Colon (tissue), 2 donors: ENCODE results near the gene SLFN13.
"Not testable (repeated sequence)": the region's sequence is repeated elsewhere in the genome, so short reads cannot be mapped to it uniquely, and the experiment has no call there.

Experiments used
- FAIRE-seq: peaks from 2 replicates; lab custom pipeline; 2012; peaks lifted over from hg19 to GRCh38; lab: Jason Lieb, UNC
- donor health status: control.
- donor health status: control.

SLFN13 gene

DNA sequence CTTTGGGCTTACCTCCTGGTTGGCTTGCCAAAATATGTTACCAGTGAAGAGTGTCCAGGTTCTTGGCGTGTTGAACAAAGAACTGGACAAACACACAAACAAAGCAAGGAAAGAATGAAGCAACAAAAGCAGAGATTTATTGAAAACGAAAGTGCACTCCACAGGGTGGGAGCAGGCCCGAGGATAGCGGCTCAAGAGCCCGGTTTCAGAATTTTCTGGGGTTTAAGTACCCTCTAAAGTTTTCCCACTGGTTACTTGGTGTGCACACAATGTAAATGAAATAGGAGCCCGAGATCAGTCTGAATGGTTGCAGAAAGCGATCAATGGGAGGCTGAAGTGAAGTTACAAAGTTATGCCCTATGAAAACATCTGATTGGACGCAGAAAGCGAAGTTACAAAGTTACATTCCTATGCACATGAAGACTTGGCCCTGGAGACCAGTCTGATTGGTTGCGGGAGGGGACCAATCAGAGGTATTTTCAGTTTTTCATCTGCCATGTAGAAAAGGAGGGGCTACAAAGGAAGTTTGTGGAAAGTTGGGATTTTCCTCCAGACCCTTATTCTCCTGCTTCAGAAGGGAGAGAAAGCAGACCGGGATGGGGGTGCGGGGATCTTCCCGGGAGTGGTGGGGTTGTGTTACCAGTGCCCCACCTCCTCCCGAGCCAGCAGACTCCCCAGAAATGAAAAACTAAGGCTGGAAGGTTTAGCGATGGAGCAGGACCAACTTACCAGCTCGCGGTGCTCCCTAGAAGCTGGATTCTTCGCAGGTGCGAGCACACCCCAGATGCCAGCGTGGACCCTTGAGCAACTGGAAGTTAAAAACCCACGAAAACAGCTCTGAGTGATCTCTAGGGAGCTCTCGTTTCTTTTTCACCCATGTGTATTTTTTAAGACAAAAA, 16.1 kb downstream of the SLFN13 start, which contains the start of gene SLFN12:
TSS of gene SLFN12 (minus strand) at position 325 of the 899 bp plus-strand sequence. CDS start 9,472 bp downstream, outside the sequence.
- FAIRE-seq: no peak

DNA sequence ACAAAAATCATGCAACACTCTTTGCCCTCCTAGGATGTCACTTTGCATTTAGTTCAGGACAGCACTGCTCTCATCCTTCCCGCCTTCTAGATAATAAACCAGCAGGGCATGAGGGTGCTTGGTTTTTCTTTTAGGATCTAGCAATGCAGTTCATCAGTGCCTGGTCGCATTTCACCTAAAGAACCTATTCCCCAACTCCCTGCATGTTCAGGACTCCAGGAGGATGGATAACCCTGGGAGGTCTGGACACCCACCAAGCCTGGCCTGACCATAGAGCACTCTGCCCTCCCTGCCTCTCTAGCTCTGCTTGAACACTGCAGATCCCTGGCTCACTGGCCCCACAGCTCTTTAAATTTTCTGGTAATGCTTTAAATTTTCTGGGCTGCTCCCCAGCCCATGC, 18.9 kb downstream of the SLFN13 start:
- FAIRE-seq: no peak

DNA sequence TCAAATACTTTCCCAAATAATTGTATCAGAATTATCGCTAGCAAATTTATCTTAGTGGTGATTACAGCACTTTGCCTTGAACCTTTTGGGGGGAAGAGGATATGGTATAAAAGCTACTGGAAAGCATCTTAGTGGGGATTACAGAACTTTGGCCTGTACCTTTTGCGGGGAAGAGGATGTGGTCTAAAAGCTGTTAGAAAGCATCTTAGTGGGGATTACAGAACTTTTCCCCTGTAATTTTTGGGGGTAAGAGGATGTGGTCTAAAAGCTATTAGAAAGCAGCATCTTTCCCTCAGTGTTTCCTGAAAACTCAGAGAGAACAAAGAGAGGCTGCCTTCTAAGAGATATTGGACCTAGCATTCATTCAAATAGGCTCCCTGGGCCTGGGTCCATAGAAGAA, 20.3 kb downstream of the SLFN13 start:
- FAIRE-seq: no peak

DNA sequence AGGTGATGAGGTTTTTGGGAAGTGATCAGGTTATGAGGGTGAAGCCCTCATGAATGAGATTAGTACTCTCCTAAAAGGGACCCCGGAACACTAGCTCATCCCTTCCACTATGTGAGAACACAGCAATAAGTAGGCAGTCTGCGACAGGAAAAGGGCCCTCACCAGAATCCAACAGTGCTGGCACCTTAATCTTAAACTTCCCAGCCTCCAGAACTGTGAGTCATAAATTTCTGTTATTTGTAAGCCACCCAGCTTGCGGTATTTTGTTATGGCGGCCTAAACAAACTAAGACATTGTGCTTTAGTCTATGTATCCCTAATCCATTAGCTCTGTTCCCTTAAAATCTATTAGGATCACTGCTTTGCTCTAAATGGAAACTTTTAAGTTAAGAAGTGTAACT, 24.8 kb downstream of the SLFN13 start:
- no peak for FAIRE-seq

DNA sequence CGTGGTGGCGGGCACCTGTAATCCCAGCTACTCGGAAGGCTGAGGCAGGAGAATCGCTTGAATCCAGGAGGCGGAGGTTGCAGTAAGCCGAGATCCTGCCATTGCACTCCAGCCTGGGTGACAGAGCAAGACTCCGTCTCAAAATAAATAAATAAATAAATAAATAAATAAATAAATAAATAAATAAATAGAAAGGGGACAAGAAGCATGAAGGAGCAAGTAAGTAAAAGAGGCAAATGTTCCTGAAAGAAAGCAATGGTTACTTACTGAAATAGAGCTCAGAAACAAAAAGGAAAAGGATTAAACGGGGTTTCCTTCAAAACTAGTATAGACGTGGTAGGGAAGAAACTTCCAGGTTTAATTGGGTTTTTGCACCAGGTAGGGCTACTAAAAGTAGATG, 27.5 kb downstream of the SLFN13 start:
- FAIRE-seq: not testable (repeated sequence)

DNA sequence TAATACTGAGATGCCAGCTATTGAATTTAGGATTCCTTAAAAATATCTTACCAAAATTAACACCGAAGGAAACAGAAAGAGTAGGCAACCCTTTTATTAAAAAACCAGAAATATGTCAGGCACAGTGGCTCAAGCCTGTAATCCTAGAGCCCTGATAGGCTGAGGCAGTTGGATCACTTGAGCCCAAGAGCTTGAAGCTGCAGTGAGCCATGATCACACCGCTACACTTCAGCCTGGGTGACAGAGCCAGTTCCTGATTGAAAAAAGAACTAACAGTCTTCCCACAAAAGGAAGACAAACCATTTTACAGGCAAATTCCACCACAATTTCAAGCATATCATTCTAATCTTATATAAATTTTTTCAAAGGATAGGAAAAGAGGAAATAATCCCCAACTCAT, 31.9 kb downstream of the SLFN13 start:
- no peak for FAIRE-seq

DNA sequence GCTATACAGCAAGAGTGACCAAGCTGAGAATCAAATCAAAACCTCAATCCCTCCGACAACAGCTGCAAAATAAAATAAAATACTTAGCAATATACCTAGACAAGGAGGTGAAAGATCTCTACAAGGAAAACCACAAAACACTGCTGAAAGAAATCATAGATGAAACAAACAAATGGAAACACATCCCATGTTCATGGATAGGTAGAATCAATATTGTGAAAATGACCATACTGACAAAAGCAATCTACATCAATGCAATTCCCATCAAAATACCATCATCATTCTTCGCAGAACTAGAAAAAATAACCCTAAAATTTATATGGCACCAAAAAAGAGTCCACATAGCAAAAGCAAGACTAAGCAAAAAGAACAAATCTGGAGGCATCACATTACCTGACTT, 33.9 kb downstream of the SLFN13 start:
- not testable (repeated sequence) for FAIRE-seq

DNA sequence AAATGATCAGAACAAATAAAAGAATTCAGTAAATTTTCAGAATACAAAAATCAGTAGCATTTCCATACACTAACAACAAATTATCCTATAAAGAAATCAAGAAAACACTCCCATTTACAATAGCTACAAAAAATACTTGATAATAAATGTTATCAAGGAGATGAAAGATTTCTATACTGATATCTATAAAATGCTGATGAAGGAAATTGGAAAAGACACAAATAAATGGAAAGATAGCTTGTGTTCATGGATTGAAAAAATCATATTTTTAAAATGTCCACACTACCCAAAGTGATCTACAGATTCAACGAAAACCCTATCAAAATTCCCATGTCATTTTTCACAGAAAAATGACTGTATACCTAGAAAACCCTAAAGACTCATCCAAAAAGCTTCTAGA, 34.3 kb downstream of the SLFN13 start:
- peak; percentile 75 for FAIRE-seq

DNA sequence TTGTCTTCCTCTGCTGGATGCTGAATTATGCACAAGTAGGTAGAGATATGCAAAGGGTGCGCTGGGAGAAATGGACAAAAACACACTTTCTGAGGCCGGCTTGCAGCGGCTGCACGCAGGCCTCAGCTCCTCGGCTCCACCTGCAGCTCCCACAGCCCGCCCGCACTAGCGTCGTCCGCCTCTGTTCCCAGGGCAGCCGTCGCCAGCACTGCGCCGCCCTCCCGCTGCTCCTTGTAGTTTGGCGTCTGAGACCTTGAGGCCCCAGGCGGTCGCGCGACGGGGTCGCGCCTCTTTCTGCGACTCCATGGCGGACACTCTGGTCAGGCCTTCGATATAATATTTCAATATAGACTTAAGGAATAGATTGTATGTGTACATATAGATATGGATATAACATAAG, 41.0 kb downstream of the SLFN13 start:
- FAIRE-seq: no peak

DNA sequence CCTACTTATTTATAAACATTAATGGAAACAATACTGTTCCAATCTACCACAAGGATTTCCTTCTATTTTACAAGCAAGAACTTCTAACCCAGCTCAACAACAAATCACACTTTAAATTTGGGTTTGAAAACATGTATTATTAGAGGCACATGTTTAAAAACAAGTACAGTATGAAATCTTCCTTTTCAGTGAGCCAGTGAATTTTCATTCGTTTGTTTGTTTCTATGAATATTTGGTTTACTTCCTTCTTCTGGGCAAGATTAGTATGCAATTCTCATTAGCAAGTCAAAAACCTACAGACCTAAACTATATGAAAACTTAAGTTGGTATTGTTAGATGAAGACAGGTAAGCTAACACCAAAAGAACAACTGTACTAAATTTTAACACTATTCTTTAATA, 42.0 kb downstream of the SLFN13 start:
- FAIRE-seq: no peak

DNA sequence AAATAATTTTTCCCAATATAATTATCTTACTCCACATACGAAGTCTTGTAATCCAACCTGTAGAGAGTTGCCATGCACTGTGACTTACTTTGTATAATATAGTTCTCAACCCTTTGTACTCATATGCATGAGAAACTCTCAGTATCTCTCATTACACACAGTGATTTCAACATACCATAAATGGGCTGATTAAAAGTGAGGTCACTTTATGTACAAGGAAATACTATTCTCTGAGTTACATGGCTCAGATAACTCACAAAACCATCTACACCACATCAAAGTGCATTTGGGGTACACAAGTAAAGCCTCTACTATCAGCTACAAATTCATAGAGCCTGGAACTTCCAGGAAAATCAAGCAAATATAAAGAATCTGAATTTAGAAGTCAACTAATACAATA, 44.2 kb downstream of the SLFN13 start:
- FAIRE-seq: no peak

DNA sequence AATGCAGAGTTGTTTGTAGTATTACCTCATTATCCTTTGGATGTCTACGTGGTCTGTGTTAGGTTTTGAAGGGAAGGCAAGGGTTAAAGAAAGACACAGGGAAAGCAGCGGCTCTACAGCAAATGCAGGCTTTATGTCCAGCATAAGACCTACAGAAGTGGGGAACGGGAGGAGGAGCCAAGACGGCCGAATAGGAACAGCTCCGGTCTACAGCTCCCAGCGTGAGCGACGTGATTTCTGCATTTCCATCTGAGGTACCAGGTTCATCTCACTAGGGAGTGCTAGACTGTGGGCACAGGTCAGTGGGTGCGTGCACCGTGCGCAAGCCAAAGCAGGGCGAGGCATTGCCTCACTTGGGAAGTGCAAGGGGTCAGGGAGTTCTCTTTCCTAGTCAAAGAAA, 54.8 kb downstream of the SLFN13 start:
- not testable (repeated sequence) for FAIRE-seq

DNA sequence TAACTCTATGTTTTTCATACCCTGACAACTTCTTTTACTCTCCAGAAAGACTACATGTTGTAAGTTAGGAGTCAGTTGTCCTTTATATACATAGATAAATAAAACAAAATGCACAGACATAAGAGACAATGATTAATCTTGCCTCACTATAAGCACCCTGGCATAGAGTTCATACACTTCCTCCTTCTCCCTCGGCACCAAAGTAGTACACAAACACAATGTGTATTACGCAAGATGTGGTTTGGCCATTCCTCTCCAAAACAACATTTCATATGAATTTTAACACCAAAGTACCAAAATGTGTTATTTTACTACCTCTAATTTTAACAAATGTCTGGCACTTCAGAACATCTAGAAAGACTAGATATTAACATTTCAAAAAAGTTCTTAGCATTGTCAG, 57.9 kb downstream of the SLFN13 start:
- no peak for FAIRE-seq

DNA sequence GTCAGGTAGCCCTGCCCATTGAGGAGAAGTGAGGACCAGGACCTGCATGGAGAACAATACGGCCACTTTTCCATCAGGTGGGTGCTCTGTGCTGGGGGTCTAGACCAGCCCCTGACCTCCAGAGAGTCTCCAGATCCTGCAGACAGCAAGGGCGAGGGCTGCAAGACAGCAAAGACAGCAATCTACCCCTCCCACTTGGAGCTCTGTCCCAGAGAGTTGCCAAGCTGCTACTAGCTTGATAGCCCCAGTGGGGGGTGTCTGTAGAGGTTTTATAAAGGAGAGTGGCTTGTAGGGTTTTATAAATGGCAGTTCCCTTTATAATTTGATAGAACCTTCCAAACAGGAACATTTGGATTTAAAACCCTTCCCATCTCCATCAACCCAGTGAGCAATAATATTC, 58.4 kb downstream of the SLFN13 start:
- FAIRE-seq: no peak

DNA sequence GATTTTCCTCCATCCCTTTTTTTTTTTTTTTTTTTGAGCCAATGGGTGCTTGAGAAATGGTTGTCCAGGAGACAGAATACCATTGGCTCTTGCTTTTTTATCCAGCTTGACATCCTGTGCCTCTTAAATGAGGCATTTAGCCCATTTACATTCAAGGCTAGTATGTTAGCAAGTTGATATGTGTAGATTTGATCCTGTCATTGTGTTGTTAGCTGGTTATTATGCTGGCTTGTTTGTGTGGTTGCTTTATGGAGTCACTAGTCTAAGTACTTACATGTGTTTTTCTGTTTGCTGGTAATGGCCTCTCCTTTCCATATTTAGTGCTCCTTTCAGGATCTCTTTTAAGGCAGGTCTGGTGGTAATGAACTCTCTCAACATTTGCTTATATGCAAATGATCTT, 61.1 kb downstream of the SLFN13 start:
- FAIRE-seq: no peak
